Left ventricle myocardium superior (tissue), 1 donor: ENCODE measurements around the gene NRG3. TPM values are rescaled to one million over a fixed set of nuclear protein-coding genes. Genes with fewer than 3 reads are reported as not detected.

Source experiments
- ATAC-seq: fragments of 200-7000 bp; cut with Tn5 transposase; one replicate; pipeline ENCODE4 v1.9.1; 2020; ENCODE audit warnings: mild to moderate bottlenecking, moderate library complexity
- DNase-seq: peaks from one replicate; pipeline ENCODE4 v3.0.0-alpha.2; 2020
- intact Hi-C: fragments of 100-400 bp; cut with micrococcal nuclease; formaldehyde crosslinking; loops from one replicate; pipeline ENCODE4 v1.11.0; 2022
- total RNA-seq: library from RNA; stranded (reverse); fragmentation: NEBNext Ultra II Directional; extraction: Animal tissue kit (Norgen Biotek cat#: 25700); gene quantifications from one replicate; pipeline ENCODE4 v1.2.1, GENCODE V29; 2021
- donor health status: DM: no; HTN: yes; CAD: no; lungs with severe emphysema.

NRG3 gene
- total RNA-seq, 1 donor from 2014 or later = 0.15 TPM

DNA sequence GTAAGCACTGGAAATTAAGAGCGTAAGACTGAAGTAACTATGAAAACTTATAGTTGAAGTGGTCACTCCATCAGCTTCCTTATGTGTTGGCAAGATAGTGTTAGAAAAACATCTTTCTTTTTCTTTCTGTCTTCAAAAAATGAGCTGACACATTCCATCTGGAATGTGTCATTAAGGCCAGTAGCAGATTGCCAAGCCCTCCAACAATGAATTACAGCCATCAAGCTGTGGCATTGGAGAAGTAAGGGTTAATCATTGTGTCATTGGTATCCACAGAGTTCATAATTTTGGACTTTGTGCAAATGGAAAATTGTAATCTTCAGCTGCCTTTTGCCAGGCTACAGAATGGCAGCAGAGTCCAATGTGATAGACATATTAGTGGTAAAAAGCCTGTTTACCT is 926.3 kb downstream of the NRG3 start:
- DNase-seq = no peak
- ATAC-seq = no peak
- intact Hi-C loops = no loop called here

- intact Hi-C loops = no loop called here
- DNase-seq = no peak
- ATAC-seq = no peak
These were observed 936.6 kb downstream of the NRG3 start for GRCh38 chr10:82811621-82812020.

- intact Hi-C loops = no loop called here
- ATAC-seq = no peak
- no peak for DNase-seq
These were observed 938.9 kb downstream of the NRG3 start for GRCh38 chr10:82813856-82814255.

DNA sequence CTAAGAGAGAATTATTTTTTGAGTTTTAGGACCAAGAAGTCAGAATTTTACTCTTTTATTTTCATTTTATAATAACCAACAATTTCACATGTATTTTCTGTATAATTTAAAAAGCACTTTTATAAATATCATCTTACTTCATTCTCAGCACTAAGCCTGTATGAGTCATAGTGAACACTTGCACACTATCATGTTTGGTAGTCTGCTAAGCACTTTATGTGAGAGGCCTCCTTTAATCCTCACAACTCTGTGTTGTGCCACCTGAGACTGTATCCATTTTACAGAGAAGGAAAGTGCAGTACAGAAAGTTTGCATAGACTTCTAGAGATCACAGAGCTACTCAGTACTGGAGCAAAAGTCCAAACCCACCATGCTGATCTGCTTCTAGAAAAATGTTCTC is 939.6 kb downstream of the NRG3 start:
- ATAC-seq (no peak), DNase-seq (no peak)
- intact Hi-C loops = no loop called here

GRCh38 chr10:82815680-82816079 is 940.7 kb downstream of the NRG3 start:
- DNase-seq (no peak), ATAC-seq (no peak)
- intact Hi-C loops = no loop called here

- no peak for ATAC-seq
- intact Hi-C loops = no loop called here
- DNase-seq = no peak
These were observed 942.9 kb downstream of the NRG3 start for GRCh38 chr10:82817676-82818422.

- DNase-seq (no peak), ATAC-seq (no peak)
- intact Hi-C loops = no loop called here
These were observed 946.0 kb downstream of the NRG3 start for GRCh38 chr10:82821043-82821442.

- intact Hi-C loops = no loop called here
- no peak for DNase-seq
- no peak for ATAC-seq
These were observed 951.1 kb downstream of the NRG3 start for GRCh38 chr10:82826132-82826531.

GRCh38 chr10:82827901-82828300 is 952.9 kb downstream of the NRG3 start:
- ATAC-seq = no peak
- intact Hi-C loops = no loop called here
- DNase-seq = no peak

GRCh38 chr10:82847242-82847641 is 972.2 kb downstream of the NRG3 start:
- intact Hi-C loops = no loop called here
- DNase-seq (no peak), ATAC-seq (no peak)

- DNase-seq = no peak
- intact Hi-C loops = no loop called here
- ATAC-seq = no peak
These were observed 975.2 kb downstream of the NRG3 start for GRCh38 chr10:82850191-82850590.

DNA sequence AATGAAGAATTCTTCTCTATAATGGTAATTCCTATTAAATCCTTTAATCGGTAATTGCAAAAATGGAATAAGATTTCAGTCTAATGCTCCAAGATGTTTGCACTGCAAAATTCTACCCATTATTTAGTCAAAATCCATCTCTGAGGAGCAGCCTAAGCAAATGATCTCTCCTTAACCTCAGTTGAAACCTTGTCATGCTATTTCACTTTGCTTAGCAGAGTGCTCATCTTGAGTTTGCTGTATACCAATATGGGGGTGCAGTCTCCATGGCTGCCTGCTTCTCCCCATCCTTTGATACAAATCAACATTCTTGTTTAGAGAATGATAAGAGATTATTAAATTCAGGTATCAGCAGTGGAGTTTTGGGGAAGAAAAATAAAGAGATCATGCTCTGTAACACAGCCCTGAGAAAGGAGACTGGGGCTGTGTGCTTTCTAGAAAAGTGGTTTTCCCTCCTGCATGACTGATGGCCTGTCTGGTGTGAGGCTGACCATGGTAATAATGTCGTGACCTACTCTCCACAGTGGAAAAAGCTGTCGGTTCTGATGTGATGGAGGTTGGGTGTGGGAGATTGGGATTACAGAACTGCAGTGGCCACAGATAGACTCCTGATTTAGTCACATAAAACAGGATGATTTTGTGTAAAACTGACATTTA is 982.1 kb downstream of the NRG3 start:
- ATAC-seq (no peak), DNase-seq (no peak)
- intact Hi-C loops = no loop called here

GRCh38 chr10:82861889-82862288 is 986.9 kb downstream of the NRG3 start:
- intact Hi-C loops = no loop called here
- DNase-seq (no peak), ATAC-seq (no peak)

DNA sequence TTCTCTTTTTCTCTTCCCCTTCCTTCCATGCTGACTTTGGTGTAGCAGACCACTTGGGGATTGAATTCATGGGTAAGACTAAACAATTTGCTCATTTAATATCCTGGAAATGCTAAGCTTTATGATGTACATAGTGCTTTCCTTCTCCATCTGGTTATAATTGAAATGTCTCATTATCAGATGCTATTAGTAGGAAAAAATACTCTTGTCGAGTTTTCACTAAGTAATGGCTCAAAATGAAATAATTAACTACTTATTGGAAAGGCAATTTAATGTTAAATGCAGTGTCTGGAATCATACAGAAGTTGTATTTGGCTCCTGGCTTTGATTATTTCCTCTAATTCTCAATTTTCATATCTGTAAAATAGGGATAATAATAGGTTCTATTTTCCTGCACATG is 990.4 kb downstream of the NRG3 start:
- ATAC-seq = no peak

GRCh38 chr10:82866424-82867020 is 991.5 kb downstream of the NRG3 start:
- intact Hi-C loops = no loop called here
- ATAC-seq = peak; percentile 63

More for the DNA sequence above, 990.4 kb downstream of the NRG3 start:
- intact Hi-C loops = no loop called here
- DNase-seq = no peak

GRCh38 chr10:82867056-82867455 is 992.1 kb downstream of the NRG3 start:
- ATAC-seq = no peak
- intact Hi-C loops = no loop called here
- no peak for DNase-seq

More at GRCh38 chr10:82866424-82867020, 991.5 kb downstream of the NRG3 start:
- DNase-seq = no peak

DNA sequence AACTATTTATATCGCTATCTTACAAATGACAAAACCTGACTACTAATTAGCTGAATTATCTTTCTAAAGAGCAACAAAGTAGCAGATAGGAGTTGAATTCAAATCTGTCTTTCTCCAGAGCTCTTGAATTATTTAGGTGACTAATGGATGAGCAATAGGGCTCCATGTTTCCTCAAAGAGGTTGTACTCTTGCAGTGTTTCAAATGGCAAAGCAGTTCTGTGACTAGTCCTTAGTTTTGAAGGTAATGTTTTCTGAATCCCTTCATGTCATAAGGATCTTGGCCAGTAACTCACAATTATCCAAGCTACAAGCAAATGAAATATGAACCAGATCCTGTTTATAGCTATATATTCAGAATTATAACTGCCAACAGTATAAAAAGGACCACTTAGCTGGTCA is 999.7 kb downstream of the NRG3 start:
- DNase-seq (no peak), ATAC-seq (no peak)
- intact Hi-C loops = no loop called here

- ATAC-seq (peak; percentile 61), DNase-seq (no peak)
- intact Hi-C loops = no loop called here
These were observed 1005.8 kb downstream of the NRG3 start for GRCh38 chr10:82880776-82881290.

- intact Hi-C loops = no loop called here
- no peak for DNase-seq
- ATAC-seq = no peak
These were observed 1007.7 kb downstream of the NRG3 start for GRCh38 chr10:82882722-82883121.

- intact Hi-C loops = no loop called here
- DNase-seq (no peak), ATAC-seq (no peak)
These were observed 1008.6 kb downstream of the NRG3 start for GRCh38 chr10:82883603-82884002.
